ENCODE data around the gene TESPA1.

DNA sequence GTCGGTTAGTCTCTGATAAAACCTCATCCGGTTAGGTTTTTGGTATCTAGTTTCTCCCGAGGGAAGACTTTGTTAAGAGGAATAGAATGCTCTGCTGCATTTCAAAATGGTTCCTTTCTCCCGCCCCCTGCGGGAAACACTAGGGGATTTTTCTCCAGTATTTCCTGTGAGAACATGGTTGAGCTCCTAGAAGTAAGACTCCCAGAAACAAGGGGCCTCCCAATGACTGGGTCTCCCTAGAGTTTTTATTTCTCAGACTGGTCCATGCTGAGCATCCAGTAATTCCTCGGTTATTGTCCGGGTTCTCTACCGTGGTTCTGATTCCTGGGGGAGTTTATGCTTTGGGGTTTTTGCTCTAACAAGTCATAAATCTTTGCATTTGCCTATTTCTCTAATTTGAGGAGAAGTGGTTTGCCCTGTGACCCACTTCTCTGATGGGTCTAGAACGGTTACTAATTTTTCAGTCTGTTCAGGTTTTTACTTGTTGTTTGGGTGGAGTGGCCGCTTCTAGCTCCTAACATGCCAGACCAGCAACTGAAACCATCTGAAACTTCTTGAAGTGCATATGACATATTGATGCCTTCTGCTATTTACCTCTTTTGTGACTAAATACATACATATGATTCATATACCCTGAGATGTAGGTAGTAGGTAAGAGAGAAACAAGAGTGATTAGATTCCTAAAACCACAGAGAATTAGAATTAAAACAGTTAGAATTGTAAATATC lies 25.1 kb downstream of the TESPA1 start:
- TF ChIP-seq, protein P1, sequence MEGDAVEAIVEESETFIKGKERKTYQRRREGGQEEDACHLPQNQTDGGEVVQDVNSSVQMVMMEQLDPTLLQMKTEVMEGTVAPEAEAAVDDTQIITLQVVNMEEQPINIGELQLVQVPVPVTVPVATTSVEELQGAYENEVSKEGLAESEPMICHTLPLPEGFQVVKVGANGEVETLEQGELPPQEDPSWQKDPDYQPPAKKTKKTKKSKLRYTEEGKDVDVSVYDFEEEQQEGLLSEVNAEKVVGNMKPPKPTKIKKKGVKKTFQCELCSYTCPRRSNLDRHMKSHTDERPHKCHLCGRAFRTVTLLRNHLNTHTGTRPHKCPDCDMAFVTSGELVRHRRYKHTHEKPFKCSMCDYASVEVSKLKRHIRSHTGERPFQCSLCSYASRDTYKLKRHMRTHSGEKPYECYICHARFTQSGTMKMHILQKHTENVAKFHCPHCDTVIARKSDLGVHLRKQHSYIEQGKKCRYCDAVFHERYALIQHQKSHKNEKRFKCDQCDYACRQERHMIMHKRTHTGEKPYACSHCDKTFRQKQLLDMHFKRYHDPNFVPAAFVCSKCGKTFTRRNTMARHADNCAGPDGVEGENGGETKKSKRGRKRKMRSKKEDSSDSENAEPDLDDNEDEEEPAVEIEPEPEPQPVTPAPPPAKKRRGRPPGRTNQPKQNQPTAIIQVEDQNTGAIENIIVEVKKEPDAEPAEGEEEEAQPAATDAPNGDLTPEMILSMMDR (IDR thresholded peaks at IDR 0.05): no peak
- no peak for TF ChIP-seq POLR2A (IDR thresholded peaks at IDR 0.05)

All from uterus (tissue), 2 donors.